Calu3 (cell line): ENCODE data around the gene CNGB1. TPM values are rescaled to one million over a fixed set of nuclear protein-coding genes. Genes with fewer than 3 reads are reported as not detected.

Experiments used
- BruUV-seq: library from RNA; stranded (reverse); fragments of 400-500 nt; replicated peaks from 2 replicates; lab custom pipeline; 2021; lab: Mats Ljungman, UMichigan
- CTCF ChIA-PET: fragments of 300-600 bp; sonication (Branson Sonifier 250); formaldehyde crosslinking; loops from one replicate; lab custom pipeline; 2022; ENCODE audit warnings: antibody characterized with exemption; lab: Charles Lee
- DNase-seq: peaks from one replicate; pipeline ENCODE4 v3.0.0; 2022
- H3K27ac Mint-ChIP-seq: one replicate; pipeline ENCODE4 v1.8.0; 2022; ENCODE audit warnings: mixed read lengths; ENCODE audit not compliant: unreplicated experiment
- H3K27me3 Mint-ChIP-seq: one replicate; pipeline ENCODE4 v1.8.0; 2022; ENCODE audit warnings: mixed read lengths; ENCODE audit not compliant: unreplicated experiment
- H3K36me3 Mint-ChIP-seq: one replicate; pipeline ENCODE4 v1.8.0; 2022; ENCODE audit warnings: mild to moderate bottlenecking, moderate library complexity, mixed read lengths; ENCODE audit not compliant: insufficient read depth, unreplicated experiment
- H3K4me1 Mint-ChIP-seq: one replicate; pipeline ENCODE4 v1.8.0; 2022; ENCODE audit warnings: mild to moderate bottlenecking, low read depth, mixed read lengths; ENCODE audit not compliant: unreplicated experiment
- H3K4me3 Mint-ChIP-seq: one replicate; pipeline ENCODE4 v1.8.0; 2022; ENCODE audit warnings: mild to moderate bottlenecking, low read depth, moderate library complexity, mixed read lengths; ENCODE audit not compliant: unreplicated experiment
- H3K9me3 Mint-ChIP-seq: one replicate; pipeline ENCODE4 v1.8.0; 2022; ENCODE audit warnings: low read depth, mixed read lengths; ENCODE audit not compliant: unreplicated experiment
- CTCF ChIP-seq: fragments of 200-600 bp; IDR thresholded peaks from one replicate; pipeline ENCODE4 v1.8.0; 2022; ENCODE audit warnings: antibody characterized with exemption; ENCODE audit not compliant: unreplicated experiment
- intact Hi-C: fragments of 100-400 bp; cut with micrococcal nuclease; formaldehyde crosslinking; loops from one replicate; pipeline ENCODE4 v1.10.0; 2022; ENCODE audit not compliant: unreplicated experiment
- total RNA-seq: library from RNA; stranded (reverse); gene quantifications from 2 replicates; pipeline ENCODE4 v1.2.3, GENCODE V29; 2022

The CNGB1 gene
- total RNA-seq, 1 experiment from 2014 or later: 0.19 TPM

DNA sequence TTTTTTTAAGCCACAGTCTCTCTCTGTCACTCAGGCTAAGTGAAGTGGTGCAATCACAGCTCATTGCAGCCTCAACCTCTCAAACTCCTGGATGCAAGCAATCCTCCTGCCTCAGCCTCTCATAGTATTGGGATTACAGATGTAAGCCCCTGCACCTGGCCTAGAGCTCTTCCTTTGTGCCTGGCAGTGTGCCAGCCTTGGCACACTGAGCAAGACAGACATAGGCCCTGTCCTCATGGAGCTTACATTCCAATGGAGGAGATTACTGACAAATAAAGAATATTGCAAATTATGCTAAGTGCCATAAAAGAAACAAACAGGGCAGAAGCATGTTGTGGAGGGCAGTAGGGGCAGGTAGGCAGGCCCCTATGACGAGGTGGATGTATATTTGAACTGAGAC is 920 bp upstream of the CNGB1 start:
- Mint-ChIP-seq H3K9me3 (no peaks in the 10 kb centered on the region), H3K27me3 (peaks cover 48% of the 10 kb centered on the region), H3K27ac (no peak overlapping the region), H3K4me1 (no peaks in the 10 kb centered on the region), H3K36me3 (no peaks in the 10 kb centered on the region), H3K4me3 (no peak overlapping the region)
- intact Hi-C loops: no loop called here
- TF ChIP-seq CTCF: no peak
- DNase-seq: no peak
- CTCF ChIA-PET: interaction anchor here (0.9 kb wide), 1 partner anchor 28 kb away, joined by 3 read pairs; no protein-coding TSS in a partner anchor
- no TSS peak for BruUV-seq

DNA sequence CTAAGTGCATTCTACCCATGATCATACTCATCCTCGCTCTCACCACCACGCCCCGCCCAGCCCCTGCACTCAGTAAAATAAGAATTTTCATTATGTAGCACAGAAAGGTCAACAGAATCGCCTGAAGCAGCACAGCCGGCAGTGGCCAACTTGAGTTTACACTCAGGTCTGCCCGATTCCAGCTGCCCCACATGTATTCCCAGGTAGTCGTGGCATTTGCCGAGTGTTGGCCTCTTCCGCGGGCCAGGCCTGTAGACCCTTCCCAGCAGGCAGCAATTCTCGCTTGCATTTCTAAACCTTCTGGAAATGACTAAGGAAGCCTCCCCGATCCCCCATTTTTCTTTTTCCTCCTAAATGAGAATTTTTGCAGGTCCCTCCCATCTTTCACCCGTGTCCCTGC is 609 bp downstream of the CNGB1 start:
- no peak overlapping the region for H3K27ac Mint-ChIP-seq

GRCh38 chr16:57969451-57970123 is 1.3 kb downstream of the CNGB1 start:
- BruUV-seq: no TSS peak
- H3K4me3 Mint-ChIP-seq: no peak overlapping the region

More for the DNA sequence above, 609 bp downstream of the CNGB1 start:
- DNase-seq: no peak
- H3K4me3 Mint-ChIP-seq: no peak overlapping the region
- H3K4me1 Mint-ChIP-seq: no peaks in the 10 kb centered on the region
- no TSS peak for BruUV-seq
- H3K9me3 Mint-ChIP-seq: no peaks in the 10 kb centered on the region
- H3K36me3 Mint-ChIP-seq: no peaks in the 10 kb centered on the region
- H3K27me3 Mint-ChIP-seq: peaks cover 52% of the 10 kb centered on the region
- CTCF ChIA-PET: interaction anchor here (1.3 kb wide), 1 partner anchor 10 kb away, joined by 3 read pairs; no protein-coding TSS in a partner anchor
- TF ChIP-seq CTCF: no peak
- intact Hi-C loops: no loop called here

GRCh38 chr16:57967916-57968315 is 3.0 kb downstream of the CNGB1 start:
- Mint-ChIP-seq H3K4me1 (no peaks in the 10 kb centered on the region), H3K36me3 (no peaks in the 10 kb centered on the region), H3K9me3 (no peaks in the 10 kb centered on the region), H3K27ac (no peak overlapping the region), H3K4me3 (no peak overlapping the region), H3K27me3 (peaks cover 63% of the 10 kb centered on the region)
- BruUV-seq: no TSS peak
- DNase-seq: no peak
- no peak for TF ChIP-seq CTCF
- CTCF ChIA-PET: no interaction called here
- intact Hi-C loops: no loop called here

More at GRCh38 chr16:57969451-57970123, 1.3 kb downstream of the CNGB1 start:
- TF ChIP-seq CTCF: no peak
- peaks cover 59% of the 10 kb centered on the region for H3K27me3 Mint-ChIP-seq
- no peaks in the 10 kb centered on the region for H3K4me1 Mint-ChIP-seq
- intact Hi-C loops: no loop called here
- no peak for DNase-seq
- CTCF ChIA-PET: interaction anchor here (1.3 kb wide), 1 partner anchor 11 kb away, joined by 3 read pairs; no protein-coding TSS in a partner anchor
- H3K36me3 Mint-ChIP-seq: no peaks in the 10 kb centered on the region
- no peaks in the 10 kb centered on the region for H3K9me3 Mint-ChIP-seq
- H3K27ac Mint-ChIP-seq: no peak overlapping the region
